HG03103 (cell line): ENCODE measurements around the gene PJVK.
"Not testable (repeated sequence)": the region's sequence is repeated elsewhere in the genome, so short reads cannot be mapped to it uniquely, and the experiment has no call there.

ENCODE experiments used
- ATAC-seq: cut with Tn5 transposase; IDR thresholded peaks from one replicate; pipeline ENCODE4 v1.9.1; 2021; ENCODE audit warnings: low read depth; ENCODE audit not compliant: unreplicated experiment

PJVK gene, protein sequence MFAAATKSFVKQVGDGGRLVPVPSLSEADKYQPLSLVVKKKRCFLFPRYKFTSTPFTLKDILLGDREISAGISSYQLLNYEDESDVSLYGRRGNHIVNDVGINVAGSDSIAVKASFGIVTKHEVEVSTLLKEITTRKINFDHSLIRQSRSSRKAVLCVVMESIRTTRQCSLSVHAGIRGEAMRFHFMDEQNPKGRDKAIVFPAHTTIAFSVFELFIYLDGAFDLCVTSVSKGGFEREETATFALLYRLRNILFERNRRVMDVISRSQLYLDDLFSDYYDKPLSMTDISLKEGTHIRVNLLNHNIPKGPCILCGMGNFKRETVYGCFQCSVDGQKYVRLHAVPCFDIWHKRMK

GRCh38 chr2:178450774-178451525 lies at the start of gene PJVK, which contains the start of gene PRKRA:
TSS of gene PJVK (plus strand) at chr2:178451378. CDS start at chr2:178453410, 2,032 bp downstream.
TSS of gene PRKRA (minus strand) at chr2:178451175. CDS start at chr2:178451030, 145 bp downstream.
- peak; percentile 78 for ATAC-seq

GRCh38 chr2:178401994-178402437 lies 49.2 kb upstream of the PJVK start:
- no peak for ATAC-seq

GRCh38 chr2:178403671-178404306 lies 47.4 kb upstream of the PJVK start:
- ATAC-seq, result peak; percentile 26

- ATAC-seq, result peak; percentile 99
These were observed 46.8 kb upstream of the PJVK start for GRCh38 chr2:178404368-178404767.

DNA sequence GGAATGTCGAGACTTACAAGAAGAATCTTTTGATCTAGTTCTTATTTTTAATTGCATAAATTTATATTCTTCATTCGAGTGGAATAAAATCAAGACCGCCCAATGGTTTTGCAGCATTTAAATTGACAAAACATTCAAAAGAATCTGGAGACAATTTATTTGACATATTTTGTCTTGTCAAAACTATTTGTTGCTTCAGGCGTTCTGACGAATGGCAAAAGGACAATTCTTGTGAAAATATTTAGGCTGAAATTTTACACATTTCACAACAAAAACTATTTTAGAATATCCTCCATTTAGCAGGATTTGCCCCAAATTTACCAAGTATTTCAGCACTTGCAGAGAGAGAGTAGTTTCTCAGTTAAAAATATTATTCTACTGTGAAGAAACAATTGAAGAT lies 41.9 kb upstream of the PJVK start:
- no peak for ATAC-seq

DNA sequence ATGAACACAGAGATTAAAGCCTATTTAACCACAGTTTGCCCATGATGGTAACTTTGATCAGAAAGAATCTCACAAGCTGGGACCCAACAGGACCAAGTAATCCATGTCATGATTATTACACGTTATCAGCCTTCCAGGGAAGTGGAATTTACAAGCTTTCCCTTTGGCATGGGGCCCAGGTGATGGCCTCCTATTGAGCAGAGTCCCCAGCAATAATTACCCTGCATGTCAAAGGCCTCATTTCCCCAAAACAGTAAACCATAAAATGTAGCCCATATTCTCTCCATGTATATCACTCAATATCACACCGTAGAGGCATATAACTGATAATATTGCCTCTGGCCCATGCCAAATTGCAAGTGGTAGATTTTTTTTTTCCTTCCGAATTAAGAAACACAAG lies 39.1 kb upstream of the PJVK start:
- no peak for ATAC-seq

DNA sequence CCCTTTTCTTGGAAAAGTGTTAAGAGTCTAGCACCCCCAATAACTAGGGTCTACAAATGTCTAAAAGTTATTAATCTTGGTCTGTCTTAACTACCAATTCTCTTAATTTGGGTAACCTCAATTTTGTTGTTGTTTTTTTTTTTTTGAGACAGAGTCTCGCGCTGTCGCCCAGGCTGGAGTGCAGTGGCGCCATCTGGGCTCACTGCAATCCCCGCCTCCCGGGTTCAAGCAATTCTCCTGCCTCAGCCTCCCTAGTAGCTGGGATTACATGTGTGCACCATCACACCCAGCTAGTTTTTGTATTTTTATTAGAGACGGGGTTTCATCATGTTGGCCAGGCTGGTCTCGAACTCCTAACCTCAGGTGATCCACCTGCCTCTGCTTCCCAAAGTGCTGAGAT lies 38.7 kb upstream of the PJVK start:
- ATAC-seq, result not testable (repeated sequence)

DNA sequence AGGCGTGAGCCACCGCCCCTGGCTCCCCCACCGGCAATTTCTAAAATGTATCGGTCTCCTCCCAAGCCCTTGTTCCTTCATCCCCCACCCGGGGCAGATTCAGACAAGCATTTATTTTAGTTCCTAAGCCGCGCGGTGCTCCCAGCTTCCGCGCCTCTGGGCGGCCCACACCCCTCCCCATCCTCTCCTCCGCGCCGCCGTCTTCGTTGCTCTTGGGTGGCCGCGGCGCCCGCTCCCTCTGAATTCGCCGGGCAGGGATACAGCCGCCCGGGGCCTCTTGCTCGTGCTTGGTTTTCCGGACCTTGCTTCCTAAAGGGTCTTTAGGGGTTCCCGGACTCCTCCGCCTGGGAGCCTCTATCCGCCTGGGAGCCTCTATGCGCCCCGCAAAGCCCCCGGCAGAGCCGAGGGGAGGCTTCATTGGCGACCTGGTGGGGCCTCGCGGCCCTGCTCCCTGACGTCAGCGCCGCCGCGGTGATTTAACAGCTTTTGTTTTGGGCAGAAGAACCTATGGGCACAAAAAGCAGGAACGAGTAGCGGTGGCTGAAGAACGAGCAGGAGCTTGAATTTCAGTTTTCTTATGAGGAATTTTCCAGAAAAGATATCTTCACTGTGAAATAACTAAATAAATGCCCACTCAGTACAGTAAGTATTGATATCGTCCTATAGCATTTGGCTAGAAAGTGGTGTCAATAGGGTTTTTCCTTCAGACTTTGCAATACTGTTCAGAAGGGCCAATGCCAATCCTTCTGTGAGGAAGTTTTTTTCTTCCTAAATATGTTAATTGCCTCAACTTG lies 37.5 kb upstream of the PJVK start:
- peak; percentile 63 for ATAC-seq

DNA sequence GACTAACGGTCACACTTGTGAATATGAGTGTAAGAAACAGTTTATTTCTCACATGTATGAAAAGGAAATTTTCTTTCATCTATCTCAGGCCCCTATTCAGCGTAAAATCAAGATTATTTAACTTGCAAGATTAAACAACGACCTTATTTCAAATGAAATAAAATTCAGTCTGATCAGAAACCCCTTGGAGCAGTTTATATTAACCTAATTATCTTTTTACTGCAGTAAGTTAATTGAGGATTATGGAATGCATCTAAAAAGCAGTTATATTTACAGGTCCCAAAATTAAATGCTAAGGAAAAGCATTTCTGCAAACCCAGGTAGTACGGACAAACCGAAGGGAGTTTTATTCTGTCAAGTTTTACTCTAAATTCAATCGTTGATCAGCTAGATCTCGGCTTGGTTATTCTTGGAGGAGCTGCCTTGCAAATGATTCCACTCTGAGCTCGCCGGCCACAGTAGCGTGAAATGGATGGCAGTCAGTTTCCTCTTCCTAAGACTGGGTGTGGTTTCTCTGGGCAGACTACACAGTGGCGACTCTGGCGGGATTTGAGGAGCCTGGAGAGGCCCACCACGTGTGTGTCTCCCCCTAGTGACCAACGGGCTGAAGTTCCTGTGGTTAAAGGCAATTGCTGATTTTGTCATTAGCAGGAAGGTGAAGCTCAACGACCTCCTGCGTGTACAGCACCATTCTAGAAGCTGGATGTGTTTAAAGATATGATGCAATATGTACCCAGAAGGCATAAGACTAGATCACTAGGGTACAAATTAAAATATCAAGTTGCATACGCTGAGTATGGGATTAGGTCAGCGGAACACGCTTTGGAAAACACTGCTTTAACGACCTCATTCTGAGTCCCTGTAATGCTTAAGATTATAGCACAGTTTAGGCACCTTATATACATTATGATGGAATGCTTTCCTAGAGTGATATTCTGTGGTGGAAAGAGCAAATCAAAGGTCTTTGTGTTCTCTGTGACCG lies 36.6 kb upstream of the PJVK start:
- ATAC-seq, result peak; percentile 81

DNA sequence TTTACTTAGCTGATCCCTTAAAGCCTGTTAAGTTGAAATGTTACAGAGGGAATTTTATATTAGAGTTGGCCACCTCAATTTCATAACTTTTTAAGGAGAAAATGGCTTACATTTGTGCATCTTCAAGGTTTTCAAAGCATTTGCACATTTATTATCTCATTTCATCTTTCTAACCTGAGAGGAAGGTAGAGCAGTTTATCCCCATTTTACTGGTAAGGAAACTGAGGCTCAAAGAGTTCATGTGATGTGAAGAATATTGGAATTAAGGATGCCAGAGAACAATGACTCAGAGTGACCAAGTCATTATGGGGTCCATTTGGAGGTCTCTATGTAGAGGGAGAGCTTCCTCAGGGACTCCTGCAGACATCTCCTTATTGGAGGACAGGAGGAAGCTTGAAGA lies 35.2 kb upstream of the PJVK start:
- no peak for ATAC-seq

- ATAC-seq, result no peak
These were observed 33.3 kb upstream of the PJVK start for GRCh38 chr2:178417916-178418315.

DNA sequence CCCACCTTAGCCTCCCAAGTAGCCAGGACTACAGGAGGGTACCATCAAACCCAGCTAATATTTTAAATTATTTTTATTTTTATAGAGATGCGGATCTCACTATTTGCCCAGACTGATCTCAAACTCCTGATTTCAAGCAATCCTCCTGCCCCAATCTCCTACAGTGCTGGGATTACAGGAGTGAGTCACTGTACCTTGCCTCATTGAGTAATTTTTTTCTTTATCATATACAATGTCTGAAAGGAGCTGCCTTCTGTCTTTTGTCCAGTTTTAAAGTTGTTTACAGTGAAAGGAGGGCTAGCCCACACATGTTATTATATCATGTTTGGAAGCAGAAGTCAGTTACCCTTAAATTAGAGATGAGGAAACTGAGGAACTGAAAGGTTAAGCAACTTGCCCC lies 32.8 kb upstream of the PJVK start:
- no peak for ATAC-seq

- ATAC-seq, result no peak
These were observed 32.1 kb upstream of the PJVK start for GRCh38 chr2:178419123-178419522.

DNA sequence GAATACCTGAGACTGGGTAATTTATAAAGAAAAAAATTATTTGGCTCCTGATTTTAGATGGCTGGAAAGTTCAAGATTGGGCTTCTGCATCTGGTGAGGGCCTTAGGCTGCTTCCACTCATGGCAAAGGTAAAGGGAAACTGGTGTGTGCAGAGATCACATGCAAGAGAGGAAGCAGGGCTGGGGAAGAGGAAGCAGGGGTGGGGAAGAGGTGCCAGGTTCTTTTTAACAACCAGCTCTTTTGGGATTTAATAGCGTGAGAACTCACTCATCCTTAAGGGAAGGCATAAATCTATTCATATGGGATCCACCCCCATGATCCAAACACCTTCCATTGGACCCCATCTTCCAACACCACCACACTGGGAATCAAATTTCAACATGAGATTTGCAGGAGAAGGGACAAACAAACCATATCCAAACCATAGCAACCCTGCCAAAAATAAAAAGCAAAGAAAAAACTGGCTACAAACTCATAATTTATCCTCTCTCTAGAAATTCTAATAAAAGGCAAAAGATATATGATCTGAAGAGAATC lies 30.6 kb upstream of the PJVK start:
- no peak for ATAC-seq

DNA sequence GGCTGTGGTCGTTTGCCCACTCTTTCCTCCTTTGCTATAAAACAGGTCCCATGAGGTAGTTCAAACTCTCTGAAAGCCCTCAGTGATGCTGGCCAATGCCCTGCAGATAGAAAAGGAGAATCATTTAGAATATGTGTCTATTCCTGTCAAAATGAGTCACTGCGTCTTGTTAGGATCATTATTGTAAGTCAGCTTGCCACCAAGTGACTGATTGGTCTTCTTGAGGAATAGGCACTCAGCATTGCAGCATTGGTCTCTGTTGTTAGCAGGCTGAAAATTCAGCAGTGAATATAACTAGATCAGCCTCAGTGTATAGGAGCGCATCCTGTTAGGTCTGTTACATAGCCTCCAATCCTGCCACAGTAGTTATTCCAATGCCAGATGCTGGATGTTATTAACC lies 29.1 kb upstream of the PJVK start:
- no peak for ATAC-seq

- ATAC-seq, result not testable (repeated sequence)
These were observed 27.4 kb upstream of the PJVK start for GRCh38 chr2:178423746-178424145.

DNA sequence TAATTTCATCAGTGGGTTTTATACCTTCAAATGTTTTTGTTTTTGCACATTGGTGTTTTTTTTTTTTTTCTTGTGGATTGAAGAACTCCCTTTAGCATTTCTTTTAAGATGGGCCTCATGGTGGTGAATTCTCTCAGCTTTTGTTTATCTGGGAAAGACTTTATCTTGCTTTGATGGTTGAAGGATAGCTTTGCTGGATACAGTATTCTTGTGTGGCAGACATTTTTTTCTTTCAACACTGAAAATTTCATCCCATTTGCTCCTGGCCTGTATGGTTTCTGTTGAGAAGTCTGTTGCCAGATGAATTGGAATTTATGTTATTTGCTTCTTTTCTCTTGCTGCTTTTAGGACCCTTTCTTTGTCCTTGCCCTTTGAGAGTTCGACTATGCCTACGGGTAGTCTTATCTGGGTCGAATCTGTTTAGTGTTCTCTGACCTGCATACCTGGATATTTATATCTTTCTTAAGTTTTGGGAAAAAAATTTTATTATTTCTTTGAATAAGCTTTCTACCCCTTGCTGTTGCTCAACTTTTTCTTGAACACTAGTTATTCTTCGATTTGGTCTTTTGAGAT lies 25.8 kb upstream of the PJVK start:
- ATAC-seq, result no peak

DNA sequence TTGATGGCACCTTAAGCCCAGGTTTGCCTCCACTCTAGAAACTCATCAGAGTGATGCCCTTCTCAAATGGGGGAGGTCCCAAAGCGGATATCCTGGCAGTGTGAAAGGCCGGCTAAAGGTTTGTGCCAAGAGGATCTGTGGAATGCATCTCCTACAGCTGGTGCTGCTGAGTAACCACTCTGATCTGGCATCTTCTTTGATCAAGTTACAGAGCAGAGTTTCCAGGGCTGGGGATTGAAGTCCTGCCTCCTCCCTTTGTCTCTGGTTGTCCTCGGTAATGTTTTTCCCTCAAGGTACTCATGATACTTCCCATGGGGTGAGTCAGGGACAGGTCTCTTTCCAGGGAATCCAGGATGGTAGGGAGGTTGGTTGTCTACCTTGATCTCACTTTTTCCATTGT lies 24.8 kb upstream of the PJVK start:
- ATAC-seq, result no peak

- no peak for ATAC-seq
These were observed 23.7 kb upstream of the PJVK start for GRCh38 chr2:178427458-178427857.
